GM06990 (cell line): ENCODE results near the gene KCNC4.

Source experiments
- DNase-seq: peaks from one replicate; pipeline ENCODE4 v3.0.0-alpha.2; 2011; ENCODE audit not compliant: insufficient read length; ENCODE audit errors: extremely low read depth
- H3K27me3 ChIP-seq: replicated peaks from 2 replicates; pipeline ENCODE4 v1.6.0; 2011; ENCODE audit warnings: low read length; ENCODE audit not compliant: control insufficient read depth, insufficient read depth
- H3K36me3 ChIP-seq: 2 replicates; pipeline ENCODE4 v1.5.1; 2011; ENCODE audit warnings: low read length; ENCODE audit not compliant: control insufficient read depth, insufficient read depth
- H3K4me3 ChIP-seq: replicated peaks from 2 replicates; pipeline ENCODE4 v1.5.1; 2011; ENCODE audit warnings: low read depth, mild to moderate bottlenecking, control low read depth, low read length
- TF ChIP-seq, protein P1 (sequence below): IDR thresholded peaks from 2 replicates; pipeline ENCODE4 v1.5.1; 2011; ENCODE audit warnings: low read length, control low read depth, mild to moderate bottlenecking, inconsistent platforms; ENCODE audit not compliant: insufficient read depth, poor library complexity, severe bottlenecking

The KCNC4 gene

GRCh38 chr1:110259770-110260169, 49.7 kb downstream of the KCNC4 start:
- Histone ChIP-seq H3K36me3 (no peaks in the 10 kb centered on the region), H3K4me3 (no peak overlapping the region), H3K27me3 (no peaks in the 10 kb centered on the region)
- no peak for DNase-seq
- TF ChIP-seq, protein P1, sequence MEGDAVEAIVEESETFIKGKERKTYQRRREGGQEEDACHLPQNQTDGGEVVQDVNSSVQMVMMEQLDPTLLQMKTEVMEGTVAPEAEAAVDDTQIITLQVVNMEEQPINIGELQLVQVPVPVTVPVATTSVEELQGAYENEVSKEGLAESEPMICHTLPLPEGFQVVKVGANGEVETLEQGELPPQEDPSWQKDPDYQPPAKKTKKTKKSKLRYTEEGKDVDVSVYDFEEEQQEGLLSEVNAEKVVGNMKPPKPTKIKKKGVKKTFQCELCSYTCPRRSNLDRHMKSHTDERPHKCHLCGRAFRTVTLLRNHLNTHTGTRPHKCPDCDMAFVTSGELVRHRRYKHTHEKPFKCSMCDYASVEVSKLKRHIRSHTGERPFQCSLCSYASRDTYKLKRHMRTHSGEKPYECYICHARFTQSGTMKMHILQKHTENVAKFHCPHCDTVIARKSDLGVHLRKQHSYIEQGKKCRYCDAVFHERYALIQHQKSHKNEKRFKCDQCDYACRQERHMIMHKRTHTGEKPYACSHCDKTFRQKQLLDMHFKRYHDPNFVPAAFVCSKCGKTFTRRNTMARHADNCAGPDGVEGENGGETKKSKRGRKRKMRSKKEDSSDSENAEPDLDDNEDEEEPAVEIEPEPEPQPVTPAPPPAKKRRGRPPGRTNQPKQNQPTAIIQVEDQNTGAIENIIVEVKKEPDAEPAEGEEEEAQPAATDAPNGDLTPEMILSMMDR: no peak
